Mesenchymal stem cell (in vitro differentiated cells and primary cell): Measurements from ENCODE around the gene CD160.
"Not testable (repeated sequence)": the region's sequence is repeated elsewhere in the genome, so short reads cannot be mapped to it uniquely, and the experiment has no call there.

ENCODE experiments used
- DNase-seq: peaks from one replicate; pipeline ENCODE4 v3.0.0-alpha.2; 2013
- H2AFZ ChIP-seq: one replicate; pipeline ENCODE4 v1.6.1; 2013; ENCODE audit warnings: low read depth, mild to moderate bottlenecking, control low read depth, inconsistent platforms, low read length, moderate library complexity
- H2AK5ac ChIP-seq: 2 replicates; pipeline ENCODE4 v1.6.1; 2013; ENCODE audit warnings: low read length, moderate library complexity, mild to moderate bottlenecking, inconsistent platforms; ENCODE audit not compliant: severe bottlenecking
- H2BK120ac ChIP-seq: one replicate; pipeline ENCODE4 v1.6.1; 2013; ENCODE audit warnings: low read depth, mild to moderate bottlenecking, inconsistent platforms, low read length, moderate library complexity
- H2BK12ac ChIP-seq, 2 experiments: one replicate each; pipeline ENCODE4 v1.6.1; 2013; ENCODE audit warnings: inconsistent platforms in 2 of 2, low read length in 2 of 2, mild to moderate bottlenecking in 2 of 2, moderate library complexity in 2 of 2, control low read depth in 1 of 2
- H2BK15ac ChIP-seq: one replicate; pipeline ENCODE4 v1.6.1; 2013; ENCODE audit warnings: mild to moderate bottlenecking, low read depth, inconsistent platforms; ENCODE audit not compliant: poor library complexity, severe bottlenecking
- H2BK5ac ChIP-seq: 2 replicates; pipeline ENCODE4 v1.6.1; 2013; ENCODE audit warnings: low read depth, mild to moderate bottlenecking, low read length, control low read depth, inconsistent platforms; ENCODE audit not compliant: poor library complexity, severe bottlenecking
- H3K14ac ChIP-seq, 2 experiments: one replicate each; pipeline ENCODE4 v1.6.1; 2013; ENCODE audit warnings: inconsistent platforms in 2 of 2, low read length in 2 of 2, control low read depth in 1 of 2, mild to moderate bottlenecking in 1 of 2, moderate library complexity in 1 of 2
- H3K18ac ChIP-seq, 2 experiments: one replicate each; pipeline ENCODE4 v1.6.1; 2013; ENCODE audit warnings: inconsistent platforms in 2 of 2, low read length in 2 of 2, control low read depth in 1 of 2, low read depth in 1 of 2, mild to moderate bottlenecking in 1 of 2
- H3K23ac ChIP-seq, 2 experiments: one replicate each; pipeline ENCODE4 v1.6.1; 2013; ENCODE audit warnings: inconsistent platforms in 2 of 2, low read length in 2 of 2, mild to moderate bottlenecking in 2 of 2, moderate library complexity in 2 of 2, control low read depth in 1 of 2
- H3K27ac ChIP-seq: 2 replicates; pipeline ENCODE4 v1.5.1; 2013; ENCODE audit warnings: mild to moderate bottlenecking, moderate library complexity, low read length, control low read depth, inconsistent platforms; ENCODE audit not compliant: poor library complexity, severe bottlenecking
- H3K27me3 ChIP-seq, 2 experiments: 2 replicates each; pipeline versions ENCODE4 v1.6.1 to v1.7.0; 2013; ENCODE audit warnings: low read length in 2 of 2, mild to moderate bottlenecking in 2 of 2, moderate library complexity in 2 of 2, control low read depth in 1 of 2, inconsistent platforms in 1 of 2; ENCODE audit not compliant: control insufficient read depth in 1 of 2, insufficient read depth in 1 of 2
- H3K36me3 ChIP-seq, 2 experiments: 2 replicates each; pipeline versions ENCODE4 v1.6.1 to v1.7.0; 2013; ENCODE audit warnings: low read length in 2 of 2, control low read depth in 1 of 2, inconsistent platforms in 1 of 2, low read depth in 1 of 2, mild to moderate bottlenecking in 1 of 2; ENCODE audit not compliant: insufficient read depth in 2 of 2, control insufficient read depth in 1 of 2
- H3K4ac ChIP-seq, 2 experiments: one replicate each; pipeline ENCODE4 v1.6.1; 2013; ENCODE audit warnings: inconsistent platforms in 2 of 2, low read length in 2 of 2, mild to moderate bottlenecking in 2 of 2, moderate library complexity in 2 of 2, control low read depth in 1 of 2, low read depth in 1 of 2
- H3K4me1 ChIP-seq: 2 replicates; pipeline ENCODE4 v1.6.1; 2013; ENCODE audit warnings: low read depth, low read length, control low read depth; ENCODE audit not compliant: control insufficient read depth, insufficient read depth
- H3K4me2 ChIP-seq: 2 replicates; pipeline ENCODE4 v1.6.1; 2013; ENCODE audit warnings: low read length, mild to moderate bottlenecking, inconsistent platforms; ENCODE audit not compliant: poor library complexity, severe bottlenecking
- H3K4me3 ChIP-seq, 2 experiments: 2 replicates each; pipeline versions ENCODE4 v1.5.1 to v1.7.0; 2013; ENCODE audit warnings: low read length in 2 of 2, mild to moderate bottlenecking in 2 of 2, control low read depth in 1 of 2, low read depth in 1 of 2; ENCODE audit not compliant: insufficient read depth in 1 of 2
- H3K79me1 ChIP-seq: replicated peaks from 2 replicates; pipeline ENCODE4 v1.6.1; 2013; ENCODE audit warnings: mild to moderate bottlenecking, control low read depth, low read length, inconsistent platforms; ENCODE audit not compliant: poor library complexity, severe bottlenecking
- H3K9ac ChIP-seq: 2 replicates; pipeline ENCODE4 v1.7.0; 2013; ENCODE audit warnings: mild to moderate bottlenecking, low read length, moderate library complexity
- H3K9me3 ChIP-seq: 2 replicates; pipeline ENCODE4 v1.7.0; 2013; ENCODE audit warnings: mild to moderate bottlenecking, low read length; ENCODE audit not compliant: control insufficient read depth
- H4K8ac ChIP-seq: one replicate; pipeline ENCODE4 v1.6.1; 2013; ENCODE audit warnings: inconsistent platforms, mild to moderate bottlenecking, low read length, moderate library complexity
- H4K91ac ChIP-seq: one replicate; pipeline ENCODE4 v1.6.1; 2013; ENCODE audit warnings: mild to moderate bottlenecking, low read length, inconsistent platforms
- WGBS: methylation state at CpG from one replicate; pipeline ENCODE4 v1.1.7; 2013; ENCODE audit warnings: mixed read lengths; 5-methylcytosine and 5-hydroxymethylcytosine counted together

The CD160 gene

GRCh38 chr1:145718465-145718864, 834 bp upstream of the CD160 start:
- not testable (repeated sequence) for H2BK15ac ChIP-seq, H3K23ac ChIP-seq, H3K9ac ChIP-seq, H3K27ac ChIP-seq, H3K4me3 ChIP-seq, H3K4ac ChIP-seq, H3K79me1 ChIP-seq, H2AFZ ChIP-seq, H3K14ac ChIP-seq, H4K8ac ChIP-seq, H3K18ac ChIP-seq, H3K9me3 ChIP-seq, H3K36me3 ChIP-seq, H2BK120ac ChIP-seq, H2BK12ac ChIP-seq, H3K4me2 ChIP-seq, H2BK5ac ChIP-seq, H4K91ac ChIP-seq, DNase-seq, H2AK5ac ChIP-seq, H3K27me3 ChIP-seq
- H3K4me1 ChIP-seq = peaks cover 29% of the 10 kb centered on the region
- WGBS = 91% methylated on average over 3 of the region's 5 CpGs

DNA sequence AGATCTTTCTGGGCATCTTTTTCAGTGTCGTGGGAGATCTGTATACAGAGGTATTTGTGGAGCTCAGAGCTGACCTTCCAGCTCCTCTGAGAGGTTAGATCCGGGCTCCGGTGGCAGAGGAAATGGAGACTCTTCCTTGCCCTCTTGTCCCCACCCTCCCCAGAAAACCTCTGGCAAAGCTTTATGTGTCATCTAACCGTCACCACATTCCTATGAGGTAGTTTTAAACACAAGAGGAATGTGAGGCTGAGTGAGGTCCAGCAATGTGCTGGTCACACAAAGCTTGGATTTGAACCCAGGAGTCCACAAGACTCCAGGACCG, 1.2 kb downstream of the CD160 start:
- Histone ChIP-seq H4K91ac (no peak overlapping the region), H3K27me3 (no peaks in the 10 kb centered on the region)

DNA sequence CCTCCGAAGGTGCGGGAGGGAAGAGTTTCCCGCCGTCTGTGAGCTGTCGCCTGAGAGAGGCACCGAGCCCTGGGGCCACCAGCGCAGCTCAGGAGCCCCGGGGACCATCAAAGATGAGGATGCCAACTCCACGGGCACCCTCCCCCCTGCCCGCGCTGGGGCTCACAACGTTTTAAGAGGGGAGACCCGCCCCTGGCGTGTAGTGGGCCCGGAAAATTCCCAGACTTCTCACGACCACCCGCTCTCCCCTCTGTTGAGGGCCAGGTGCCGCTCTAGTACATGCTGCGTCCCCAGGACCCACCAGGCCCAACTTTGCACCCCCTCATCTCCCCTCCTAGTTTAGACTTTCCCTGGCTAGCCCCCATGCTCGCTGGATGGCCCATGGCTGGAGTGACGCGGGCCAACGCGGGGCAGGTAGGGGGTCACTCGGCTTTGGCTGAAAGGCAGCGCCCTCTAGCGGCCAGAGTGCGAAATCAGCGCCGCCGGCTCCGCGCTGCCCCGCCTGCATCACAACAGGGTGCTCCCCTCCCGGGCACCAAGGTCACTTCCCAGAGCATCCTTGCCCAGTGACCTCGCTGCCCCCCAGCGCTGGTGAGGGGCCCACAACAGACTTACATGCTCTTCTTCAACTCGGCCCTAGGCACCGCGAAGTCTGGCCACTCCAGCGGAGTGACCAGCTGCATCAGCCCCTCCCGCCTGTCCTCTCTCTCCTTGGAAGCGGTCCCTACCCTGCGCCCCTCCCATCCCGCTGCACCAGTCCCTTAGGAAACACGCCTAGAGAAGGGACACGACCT, 1.8 kb downstream of the CD160 start:
- Histone ChIP-seq H3K18ac (peak overlapping the region in 1 of 2 experiments; percentile 50), H3K4me2 (peak overlapping the region; percentile 55), H4K91ac (peak overlapping the region; percentile 11), H2AK5ac (peak overlapping the region; percentile 55), H3K4me1 (peaks cover 19% of the 10 kb centered on the region), H3K14ac (no peak overlapping the region), H3K4me3 (peak overlapping the region in 1 of 2 experiments; percentile 76), H2BK120ac (no peak overlapping the region), H2BK15ac (no peak overlapping the region), H3K79me1 (no peaks in the 10 kb centered on the region), H3K9me3 (no peaks in the 10 kb centered on the region), H3K27ac (peak overlapping the region; percentile 8), H3K4ac (no peak overlapping the region), H3K23ac (no peak overlapping the region), H3K9ac (peak overlapping the region; percentile 90), H2BK5ac (no peak overlapping the region), H2BK12ac (no peak overlapping the region), H4K8ac (peak overlapping the region; percentile 51), H3K36me3 (no peaks in the 10 kb centered on the region), H3K27me3 (no peaks in the 10 kb centered on the region), H2AFZ (peak overlapping the region; percentile 69)
- peak; percentile 58 for DNase-seq
- WGBS = 15% methylated on average over 44 of the region's 47 CpGs

More for the DNA sequence above, 1.2 kb downstream of the CD160 start:
- Histone ChIP-seq H3K14ac (no peak overlapping the region), H2BK15ac (no peak overlapping the region), H4K8ac (peak overlapping the region; percentile 21), H2AFZ (peak overlapping the region; percentile 69), H3K9me3 (no peaks in the 10 kb centered on the region), H3K27ac (peak overlapping the region; percentile 5), H2BK120ac (no peak overlapping the region), H3K9ac (peak overlapping the region; percentile 90), H2BK12ac (no peak overlapping the region), H3K79me1 (no peaks in the 10 kb centered on the region), H3K23ac (no peak overlapping the region), H3K4me2 (peak overlapping the region; percentile 40), H3K4me3 (peak overlapping the region in 1 of 2 experiments; percentile 76), H3K4me1 (peaks cover 24% of the 10 kb centered on the region), H2AK5ac (no peak overlapping the region), H3K18ac (peak overlapping the region in 1 of 2 experiments; percentile 50), H3K36me3 (no peaks in the 10 kb centered on the region), H2BK5ac (no peak overlapping the region), H3K4ac (no peak overlapping the region)
- 40% methylated on average over 3 of the region's 5 CpGs for WGBS
- peak; percentile 77 for DNase-seq

GRCh38 chr1:145726193-145726592, 6.9 kb downstream of the CD160 start:
- H3K14ac ChIP-seq, H2AK5ac ChIP-seq, H3K27ac ChIP-seq, H2BK120ac ChIP-seq, H4K8ac ChIP-seq, H2AFZ ChIP-seq, H3K36me3 ChIP-seq, H3K4me2 ChIP-seq, H2BK12ac ChIP-seq, H3K4ac ChIP-seq, H3K9me3 ChIP-seq, H3K4me3 ChIP-seq, H3K18ac ChIP-seq, H3K9ac ChIP-seq, H4K91ac ChIP-seq, H2BK5ac ChIP-seq, H3K27me3 ChIP-seq, H2BK15ac ChIP-seq, H3K79me1 ChIP-seq, H3K23ac ChIP-seq, DNase-seq, H3K4me1 ChIP-seq: not testable (repeated sequence)
- 100% methylated on average over 4 of the region's 5 CpGs for WGBS
